Ishikawa (cell line): ENCODE data around the gene CKM.

Source experiments
- CEBPB ChIP-seq: IDR thresholded peaks from 2 replicates; pipeline ENCODE4 v1.6.1; 2012
- CREB1 ChIP-seq: IDR thresholded peaks from 2 replicates; pipeline ENCODE4 v1.6.1; 2012; ENCODE audit warnings: low read depth
- EGR1 ChIP-seq: IDR thresholded peaks from 2 replicates; pipeline ENCODE4 v1.6.1; 2012
- EP300 ChIP-seq: IDR thresholded peaks from 2 replicates; pipeline ENCODE4 v1.6.1; 2012; ENCODE audit warnings: borderline replicate concordance
- FOXM1 ChIP-seq: IDR thresholded peaks from 2 replicates; pipeline ENCODE4 v1.6.1; 2012; ENCODE audit warnings: low read depth, borderline replicate concordance
- NFIC ChIP-seq: IDR thresholded peaks from 2 replicates; pipeline ENCODE4 v1.6.1; 2012
- RAD21 ChIP-seq: IDR thresholded peaks from 2 replicates; pipeline ENCODE4 v1.6.1; 2012; ENCODE audit warnings: low read depth
- TAF1 ChIP-seq: IDR thresholded peaks from 2 replicates; pipeline ENCODE4 v1.6.1; 2012; ENCODE audit warnings: low read depth, mild to moderate bottlenecking
- TCF12 ChIP-seq: IDR thresholded peaks from 2 replicates; pipeline ENCODE4 v1.6.1; 2012; ENCODE audit warnings: low read depth
- TEAD4 ChIP-seq: IDR thresholded peaks from 2 replicates; pipeline ENCODE4 v1.6.1; 2012
- USF1 ChIP-seq: IDR thresholded peaks from 2 replicates; pipeline ENCODE4 v1.6.1; 2012
- YY1 ChIP-seq: IDR thresholded peaks from 2 replicates; pipeline ENCODE4 v1.6.1; 2012; ENCODE audit warnings: low read depth
- ZBTB7A ChIP-seq: IDR thresholded peaks from 2 replicates; pipeline ENCODE4 v1.6.1; 2012; ENCODE audit warnings: low read depth
- TF ChIP-seq, protein P1 (sequence below): IDR thresholded peaks from 2 replicates; pipeline ENCODE4 v1.6.1; 2012; ENCODE audit warnings: low read depth, mild to moderate bottlenecking
- TF ChIP-seq, protein P2 (sequence below): IDR thresholded peaks from 2 replicates; pipeline ENCODE4 v1.6.1; 2012

CKM gene

DNA sequence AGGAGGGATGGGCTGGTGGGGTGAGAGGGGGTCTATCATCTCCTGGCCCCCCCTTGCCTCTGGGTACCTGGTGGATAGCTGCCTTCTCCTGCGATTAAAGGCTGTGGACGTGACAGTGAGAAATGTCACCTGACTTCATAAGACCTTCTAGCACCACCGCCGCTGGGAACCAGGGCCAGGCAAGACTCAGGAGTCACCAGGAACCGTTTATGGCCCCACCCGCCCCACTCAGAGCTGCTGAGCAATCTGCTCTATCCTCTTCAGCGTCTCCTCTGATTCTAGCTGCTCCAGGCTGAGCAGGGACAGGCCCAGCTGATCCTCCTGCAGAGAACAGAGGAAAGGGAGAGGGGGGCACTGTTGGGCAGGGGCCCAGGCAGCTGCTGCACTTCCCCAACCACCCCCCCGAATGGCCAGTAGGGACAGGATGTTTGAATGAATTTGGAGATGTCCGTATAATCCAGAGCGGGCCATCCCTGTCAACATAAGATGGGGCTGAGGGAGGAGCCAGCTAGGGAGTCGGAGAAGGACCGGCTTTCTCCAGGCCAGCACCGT lies 28.8 kb upstream of the CKM start:
- no peak for TF ChIP-seq TCF12
- TF ChIP-seq RAD21, result no peak
- TF ChIP-seq NFIC, result no peak
- TF ChIP-seq TAF1, result no peak
- no peak for TF ChIP-seq FOXM1
- TF ChIP-seq EP300, result no peak
- TF ChIP-seq TEAD4, result no peak
- TF ChIP-seq CREB1, result no peak
- TF ChIP-seq USF1, result no peak
- TF ChIP-seq, protein P1, sequence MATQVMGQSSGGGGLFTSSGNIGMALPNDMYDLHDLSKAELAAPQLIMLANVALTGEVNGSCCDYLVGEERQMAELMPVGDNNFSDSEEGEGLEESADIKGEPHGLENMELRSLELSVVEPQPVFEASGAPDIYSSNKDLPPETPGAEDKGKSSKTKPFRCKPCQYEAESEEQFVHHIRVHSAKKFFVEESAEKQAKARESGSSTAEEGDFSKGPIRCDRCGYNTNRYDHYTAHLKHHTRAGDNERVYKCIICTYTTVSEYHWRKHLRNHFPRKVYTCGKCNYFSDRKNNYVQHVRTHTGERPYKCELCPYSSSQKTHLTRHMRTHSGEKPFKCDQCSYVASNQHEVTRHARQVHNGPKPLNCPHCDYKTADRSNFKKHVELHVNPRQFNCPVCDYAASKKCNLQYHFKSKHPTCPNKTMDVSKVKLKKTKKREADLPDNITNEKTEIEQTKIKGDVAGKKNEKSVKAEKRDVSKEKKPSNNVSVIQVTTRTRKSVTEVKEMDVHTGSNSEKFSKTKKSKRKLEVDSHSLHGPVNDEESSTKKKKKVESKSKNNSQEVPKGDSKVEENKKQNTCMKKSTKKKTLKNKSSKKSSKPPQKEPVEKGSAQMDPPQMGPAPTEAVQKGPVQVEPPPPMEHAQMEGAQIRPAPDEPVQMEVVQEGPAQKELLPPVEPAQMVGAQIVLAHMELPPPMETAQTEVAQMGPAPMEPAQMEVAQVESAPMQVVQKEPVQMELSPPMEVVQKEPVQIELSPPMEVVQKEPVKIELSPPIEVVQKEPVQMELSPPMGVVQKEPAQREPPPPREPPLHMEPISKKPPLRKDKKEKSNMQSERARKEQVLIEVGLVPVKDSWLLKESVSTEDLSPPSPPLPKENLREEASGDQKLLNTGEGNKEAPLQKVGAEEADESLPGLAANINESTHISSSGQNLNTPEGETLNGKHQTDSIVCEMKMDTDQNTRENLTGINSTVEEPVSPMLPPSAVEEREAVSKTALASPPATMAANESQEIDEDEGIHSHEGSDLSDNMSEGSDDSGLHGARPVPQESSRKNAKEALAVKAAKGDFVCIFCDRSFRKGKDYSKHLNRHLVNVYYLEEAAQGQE, result no peak
- TF ChIP-seq YY1, result no peak
- TF ChIP-seq, protein P2, sequence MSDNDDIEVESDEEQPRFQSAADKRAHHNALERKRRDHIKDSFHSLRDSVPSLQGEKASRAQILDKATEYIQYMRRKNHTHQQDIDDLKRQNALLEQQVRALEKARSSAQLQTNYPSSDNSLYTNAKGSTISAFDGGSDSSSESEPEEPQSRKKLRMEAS, result no peak
- no peak for TF ChIP-seq EGR1
- TF ChIP-seq ZBTB7A, result no peak
- TF ChIP-seq CEBPB, result no peak

GRCh38 chr19:45350477-45351058 lies 27.9 kb upstream of the CKM start:
- no peak for TF ChIP-seq RAD21
- TF ChIP-seq NFIC, result no peak
- TF ChIP-seq USF1, result no peak
- TF ChIP-seq CREB1, result no peak
- no peak for TF ChIP-seq CEBPB
- TF ChIP-seq FOXM1, result no peak
- TF ChIP-seq, protein P1, result no peak
- no peak for TF ChIP-seq EGR1
- TF ChIP-seq TAF1, result no peak
- no peak for TF ChIP-seq EP300
- no peak for TF ChIP-seq TCF12
- no peak for TF ChIP-seq YY1
- TF ChIP-seq ZBTB7A, result no peak
- no peak for TF ChIP-seq TEAD4
- TF ChIP-seq, protein P2, result no peak

GRCh38 chr19:45349430-45349941 lies 26.8 kb upstream of the CKM start:
- TF ChIP-seq TEAD4 (no peak), FOXM1 (no peak), CREB1 (no peak), TCF12 (no peak), TAF1 (no peak), NFIC (no peak), USF1 (no peak), YY1 (no peak), CEBPB (no peak), EP300 (no peak), EGR1 (no peak), ZBTB7A (no peak), RAD21 (no peak)
- TF ChIP-seq, protein P2, result no peak
- TF ChIP-seq, protein P1, result no peak
